CD4-positive, alpha-beta T cell treated with Interferon gamma for 1 hour (primary cell): ENCODE measurements around the gene SLBP.

ENCODE experiments used
- DNase-seq: peaks from one replicate; pipeline ENCODE4 v3.0.0-alpha.2; 2020

The SLBP gene

DNA sequence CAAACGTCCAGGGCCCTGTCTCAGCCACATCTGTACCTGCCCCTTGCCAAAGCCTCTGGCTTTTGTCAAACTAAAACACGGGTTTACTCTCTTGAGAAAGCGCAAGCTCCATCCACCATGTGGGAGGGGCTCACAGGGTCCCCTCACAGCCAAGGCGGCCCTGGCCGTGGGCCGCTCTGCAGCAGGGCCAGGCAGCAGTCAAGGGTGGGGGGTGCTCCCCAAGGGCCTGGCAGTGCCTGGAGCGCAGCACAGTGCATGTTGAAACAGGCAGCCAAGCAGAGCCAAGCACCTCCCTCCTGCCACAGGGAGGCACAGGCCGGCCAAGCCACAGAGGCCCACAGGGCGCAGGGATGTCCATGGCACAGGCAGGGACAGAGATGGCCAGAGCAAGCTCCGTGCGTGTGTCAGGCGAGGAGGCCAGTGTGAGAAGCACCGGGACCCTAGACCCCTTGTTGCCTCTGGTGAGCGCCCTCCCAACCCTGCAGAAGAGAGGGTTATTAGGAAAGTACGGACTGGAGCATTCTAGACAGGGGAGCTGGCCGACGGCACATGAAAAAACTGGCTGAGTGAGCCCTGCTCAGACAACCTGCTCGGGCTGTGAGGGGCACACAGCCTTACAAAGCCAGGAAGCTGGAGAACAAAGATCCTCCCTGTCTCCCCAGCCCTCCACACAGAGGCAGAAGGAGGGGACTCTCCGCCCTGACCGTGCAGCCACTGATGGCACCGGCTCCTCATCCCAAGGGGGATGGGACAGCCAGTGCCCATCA is 67.0 kb downstream of the SLBP start:
- DNase-seq, result no peak

DNA sequence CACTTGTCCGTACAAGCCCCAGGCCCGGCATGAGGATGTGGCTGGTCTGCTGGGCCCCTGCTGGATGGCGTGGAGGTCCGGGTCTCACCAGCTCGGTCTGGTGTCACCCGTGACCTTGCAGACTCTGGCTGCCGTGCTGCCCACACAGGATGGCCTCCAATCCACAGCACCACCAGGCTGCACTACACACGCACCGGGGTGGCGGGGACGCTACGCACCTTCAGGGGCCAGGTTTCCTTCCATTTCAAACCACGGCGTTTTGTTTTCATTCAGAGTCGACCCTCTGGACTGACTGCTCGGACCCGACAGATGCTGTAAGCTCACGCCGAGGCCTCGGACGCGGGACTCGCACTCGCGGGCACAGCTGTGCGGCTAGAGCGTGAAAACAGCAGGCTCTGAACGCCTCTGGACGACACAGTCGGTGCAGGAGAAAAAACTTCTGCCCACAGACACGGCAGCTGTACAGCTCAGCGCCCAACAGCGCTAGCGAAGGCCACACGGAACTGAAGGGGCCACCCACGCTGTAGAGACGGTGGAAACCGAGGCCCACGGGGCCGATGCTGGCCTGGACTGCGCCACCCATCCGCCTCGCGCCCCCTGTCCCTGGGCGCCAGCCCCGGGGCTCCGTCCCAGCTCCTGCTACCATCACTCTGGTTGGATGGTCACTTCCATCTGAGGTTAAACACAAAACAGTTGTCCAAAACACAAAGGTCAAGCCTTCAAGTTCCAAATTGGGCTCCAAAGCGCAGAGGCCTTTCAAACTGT is 68.0 kb downstream of the SLBP start:
- DNase-seq, result no peak
